HepG2 (cell line): ENCODE measurements around the gene RPUSD4. TPM values are rescaled to one million over a fixed set of nuclear protein-coding genes. Genes with fewer than 3 reads are reported as not detected.
A peak's percentile ranks its signal among the peaks of the same experiment; 100 is the strongest.

Experiments
- ARID2 ChIP-seq: sonication (generic); formaldehyde crosslinking; IDR thresholded peaks from 2 replicates; pipeline ENCODE4 v1.8.1; 2022; ENCODE audit warnings: mild to moderate bottlenecking, missing genetic modification reagents, borderline replicate concordance
- BRCA1 ChIP-seq: sonication (generic); formaldehyde crosslinking; IDR thresholded peaks from 2 replicates; pipeline ENCODE4 v1.4.0; 2020; ENCODE audit warnings: missing genetic modification reagents
- DMTF1 ChIP-seq: sonication (generic); formaldehyde crosslinking; IDR thresholded peaks from 2 replicates; pipeline ENCODE4 v1.4.0; 2020; ENCODE audit warnings: mild to moderate bottlenecking, missing genetic modification reagents
- EP300 ChIP-seq, 3 experiments: sonication (generic) in 1 of 3; formaldehyde crosslinking in 1 of 3; IDR thresholded peaks; 2 replicates each; pipeline versions ENCODE4 v1.5.1 to v1.6.1; 2011 to 2020; ENCODE audit warnings: low read depth in 2 of 3, low read length in 2 of 3, borderline replicate concordance in 1 of 3, improper control_type of control experiment in 1 of 3, mild to moderate bottlenecking in 1 of 3, missing genetic modification reagents in 1 of 3, moderate library complexity in 1 of 3
- GPN1 ChIP-seq: sonication (generic); formaldehyde crosslinking; IDR thresholded peaks from 2 replicates; pipeline ENCODE4 v1.5.1; 2020; ENCODE audit warnings: missing genetic modification reagents, borderline replicate concordance
- HNF4G ChIP-seq, 2 experiments: sonication (generic) in 1 of 2; formaldehyde crosslinking in 1 of 2; IDR thresholded peaks; 2 replicates each; pipeline versions ENCODE4 v1.4.0 to v1.6.1; 2011 to 2020; ENCODE audit warnings: borderline replicate concordance in 2 of 2, low read depth in 2 of 2, mild to moderate bottlenecking in 2 of 2, low read length in 1 of 2, missing genetic modification reagents in 1 of 2, moderate library complexity in 1 of 2
- NFIB ChIP-seq: sonication (generic); formaldehyde crosslinking; IDR thresholded peaks from 2 replicates; pipeline ENCODE4 v1.9.0; 2021; ENCODE audit warnings: missing genetic modification reagents, mild to moderate bottlenecking, borderline replicate concordance
- REXO4 ChIP-seq: sonication (generic); formaldehyde crosslinking; IDR thresholded peaks from 2 replicates; pipeline ENCODE4 v1.8.0; 2022; ENCODE audit warnings: missing genetic modification reagents, mild to moderate bottlenecking, borderline replicate concordance
- SRSF4 ChIP-seq: fragments of 200-400 bp; formaldehyde crosslinking; IDR thresholded peaks from one replicate; pipeline ENCODE4 v1.6.1; 2018; ENCODE audit warnings: mild to moderate bottlenecking, low read depth, low read length, moderate library complexity; ENCODE audit not compliant: poor library complexity, severe bottlenecking
- SSRP1 ChIP-seq: IDR thresholded peaks from 2 replicates; pipeline ENCODE4 v1.6.1; 2016; ENCODE audit warnings: control low read depth
- ZBTB34 ChIP-seq: sonication (generic); formaldehyde crosslinking; IDR thresholded peaks from 2 replicates; pipeline ENCODE4 v1.8.0; 2022; ENCODE audit warnings: mild to moderate bottlenecking, missing genetic modification reagents
- ZNF274 ChIP-seq: sonication (generic); formaldehyde crosslinking; IDR thresholded peaks from 2 replicates; pipeline ENCODE4 v1.5.1; 2020; ENCODE audit warnings: mild to moderate bottlenecking, missing genetic modification reagents
- ZNF292 ChIP-seq: sonication (generic); formaldehyde crosslinking; IDR thresholded peaks from 2 replicates; pipeline ENCODE4 v1.8.1; 2022; ENCODE audit warnings: mild to moderate bottlenecking, low read depth, missing genetic modification reagents, borderline replicate concordance
- ZNF512B ChIP-seq: sonication (generic); formaldehyde crosslinking; IDR thresholded peaks from 2 replicates; pipeline ENCODE4 v1.5.1; 2020; ENCODE audit warnings: missing genetic modification reagents, mild to moderate bottlenecking, borderline replicate concordance
- ZNF660 ChIP-seq: sonication (generic); formaldehyde crosslinking; IDR thresholded peaks from 2 replicates; pipeline ENCODE4 v1.5.1; 2020; ENCODE audit warnings: mild to moderate bottlenecking, low read depth, missing genetic modification reagents, borderline replicate concordance
- ZNF710 ChIP-seq: sonication (generic); formaldehyde crosslinking; IDR thresholded peaks from 2 replicates; pipeline ENCODE4 v1.5.0; 2020; ENCODE audit warnings: mild to moderate bottlenecking, missing genetic modification reagents, borderline replicate concordance
- ZNF775 ChIP-seq: sonication (generic); formaldehyde crosslinking; IDR thresholded peaks from 2 replicates; pipeline ENCODE4 v1.4.0; 2020; ENCODE audit warnings: missing genetic modification reagents, mild to moderate bottlenecking, moderate library complexity, borderline replicate concordance
- polyA plus RNA-seq, 8 experiments: library from polyadenylated mRNA; depleted of rRNA in 3 of 8; stranded (reverse) in 7 of 8; unstranded in 1 of 8; fragments of >200 nt; fragmentation: Illumina TruSeq in 4 of 8; extraction: Trizol in 4 of 8; gene quantifications; 2 replicates each; pipeline versions ENCODE4 v1.2.1 to v1.2.3, GENCODE V29; 2011 to 2016; ENCODE audit warnings: low read depth in 4 of 8, missing spikeins in 1 of 8, mixed read lengths in 1 of 8; ENCODE audit not compliant: insufficient read depth in 1 of 8
- total RNA-seq, 5 experiments: library from RNA; depleted of rRNA; stranded (reverse); fragments of >200 nt; fragmentation: Illumina TruSeq; extraction: Trizol; gene quantifications; 2 replicates each; pipeline ENCODE4 v1.2.3, GENCODE V29; 2016; ENCODE audit warnings: low read depth in 1 of 5

Gene RPUSD4
- total and polyA plus RNA-seq, 2 of the 13 experiments (the other 11 are each of a cell fraction or from before 2014, with no cell fraction given) = 45.0 to 52.9 TPM

GRCh38 chr11:126211236-126212088 is at the start of gene RPUSD4, which contains the start of gene FAM118B (continued):
- no peak for TF ChIP-seq ZNF660 (CRISPR knock-in tag)
- TF ChIP-seq SRSF4 = no peak
- peak; percentile 34; the same call in 1 of the 2 replicates for TF ChIP-seq ZNF274 (CRISPR knock-in tag)
- no peak for TF ChIP-seq SSRP1
- TF ChIP-seq ZNF512B (CRISPR knock-in tag) = 0 out of 2 replicates have a peak, but pooled peaks have one; percentile 90
- TF ChIP-seq ZNF710 (CRISPR knock-in tag) = peak; percentile 77; the same call in 1 of the 2 replicates
- 0 out of 2 replicates have a peak, but pooled peaks have one; percentile 59 for TF ChIP-seq ZNF292
- TF ChIP-seq NFIB (CRISPR knock-in tag) = no peak
- no peak for TF ChIP-seq DMTF1 (CRISPR knock-in tag)
- TF ChIP-seq GPN1 (CRISPR knock-in tag) = no peak
- TF ChIP-seq ZBTB34 = no peak
- TF ChIP-seq BRCA1 (CRISPR knock-in tag) = no peak
- no peak for TF ChIP-seq REXO4 (CRISPR knock-in tag)
- TF ChIP-seq HNF4G (IDR thresholded peaks at IDR 0.05; ENCODE audit: borderline replicate concordance, low read depth, low read length) = no peak
- TF ChIP-seq HNF4G (CRISPR knock-in tag; IDR thresholded peaks at IDR 0.05; ENCODE audit: borderline replicate concordance, low read depth) = no peak
- TF ChIP-seq ZNF775 (CRISPR knock-in tag) = no peak
- no peak for TF ChIP-seq ARID2 (CRISPR knock-in tag)
- TF ChIP-seq EP300 (IDR thresholded peaks at IDR 0.05; ENCODE audit: low read depth in 2 of 2, low read length in 2 of 2) = no peak
- TF ChIP-seq EP300 (CRISPR knock-in tag; IDR thresholded peaks at IDR 0.05; ENCODE audit: borderline replicate concordance) = no peak
